Stimulated activated CD8-positive, alpha-beta memory T cell treated with anti-CD3 and anti-CD28 coated beads, Interleukin-12 subunit alpha, Interleukin-12 subunit beta, amount 100 ng/mL, for 4 hours (primary cell): Measurements from ENCODE around the gene COL5A1.

Source experiments
- DNase-seq: peaks from one replicate; pipeline ENCODE4 v3.0.0-alpha.2; 2020; ENCODE audit warnings: low read depth

COL5A1 gene

DNA sequence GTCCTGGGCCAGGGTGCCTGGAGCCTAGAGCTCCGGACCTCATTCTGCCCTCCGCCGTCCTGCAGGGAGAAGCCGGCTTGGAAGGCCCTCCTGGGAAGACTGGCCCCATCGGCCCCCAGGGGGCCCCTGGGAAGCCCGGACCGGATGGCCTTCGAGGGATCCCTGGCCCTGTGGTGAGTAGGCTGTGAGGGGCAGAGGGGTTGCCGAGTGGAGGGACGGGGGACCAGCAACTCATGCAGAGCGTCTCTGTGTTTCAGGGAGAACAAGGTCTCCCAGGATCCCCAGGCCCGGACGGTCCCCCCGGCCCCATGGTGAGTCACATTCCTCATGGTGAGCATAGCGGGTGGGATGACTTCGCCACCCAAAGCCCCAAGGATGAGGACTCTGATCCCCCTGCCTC, 177.0 kb downstream of the COL5A1 start:
- DNase-seq, result no peak

DNA sequence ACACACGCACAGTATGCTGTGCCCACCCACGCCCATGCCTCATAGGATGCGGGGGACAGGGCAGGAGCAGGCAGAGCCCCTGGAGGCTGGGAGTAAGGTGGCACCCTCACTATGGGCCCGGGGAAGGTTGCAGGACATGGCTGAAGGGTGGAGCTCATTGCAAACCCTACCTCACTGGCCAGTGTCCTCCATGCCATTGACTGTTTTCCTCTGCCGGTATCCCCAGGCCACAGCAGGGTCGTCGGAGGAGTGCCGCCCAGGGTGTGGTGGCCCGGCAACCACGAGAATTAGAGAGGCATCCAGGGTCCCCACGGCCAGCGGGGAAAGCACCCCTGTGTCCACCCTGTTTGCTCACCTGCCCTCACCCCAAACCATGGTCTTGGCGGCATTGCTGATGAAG, 179.3 kb downstream of the COL5A1 start:
- no peak for DNase-seq

DNA sequence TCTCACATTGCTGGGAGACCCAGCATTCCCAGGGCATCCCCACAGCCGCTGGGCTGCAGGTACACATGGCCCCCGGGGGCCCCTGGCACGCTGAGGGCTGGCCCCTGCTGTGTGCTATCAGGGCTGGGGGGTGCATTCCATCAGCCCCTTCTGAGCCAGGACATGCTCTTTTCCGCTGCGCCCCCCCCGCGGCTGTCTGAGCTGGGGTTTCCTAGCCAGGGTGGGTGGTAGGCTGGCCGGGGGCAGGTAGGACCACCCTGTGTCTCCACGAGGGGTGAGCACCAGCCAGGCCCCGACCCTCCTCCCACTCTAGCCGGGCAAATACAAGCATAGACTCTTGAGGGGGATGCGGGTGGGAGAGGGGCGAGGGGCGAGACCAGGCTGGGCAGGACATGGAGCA, 180.9 kb downstream of the COL5A1 start:
- no peak for DNase-seq

DNA sequence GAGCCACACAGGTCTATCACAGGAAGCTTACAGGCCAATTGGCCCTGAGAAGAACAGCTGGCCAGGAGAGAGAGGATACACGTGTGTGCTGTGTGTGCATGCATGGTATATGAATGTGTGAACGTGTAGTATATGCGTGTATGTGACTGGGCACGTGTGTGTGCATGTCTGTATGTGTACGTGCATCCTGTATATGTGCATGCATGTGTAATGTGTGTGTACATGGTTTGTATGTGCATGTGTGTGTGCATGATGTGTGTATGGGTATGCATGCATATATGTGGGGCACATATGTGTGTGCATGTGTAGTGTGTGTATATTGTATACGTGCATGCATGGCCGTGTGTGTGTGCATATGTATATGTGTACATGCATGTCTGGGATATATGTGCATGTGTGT, 182.0 kb downstream of the COL5A1 start:
- DNase-seq, result no peak

DNA sequence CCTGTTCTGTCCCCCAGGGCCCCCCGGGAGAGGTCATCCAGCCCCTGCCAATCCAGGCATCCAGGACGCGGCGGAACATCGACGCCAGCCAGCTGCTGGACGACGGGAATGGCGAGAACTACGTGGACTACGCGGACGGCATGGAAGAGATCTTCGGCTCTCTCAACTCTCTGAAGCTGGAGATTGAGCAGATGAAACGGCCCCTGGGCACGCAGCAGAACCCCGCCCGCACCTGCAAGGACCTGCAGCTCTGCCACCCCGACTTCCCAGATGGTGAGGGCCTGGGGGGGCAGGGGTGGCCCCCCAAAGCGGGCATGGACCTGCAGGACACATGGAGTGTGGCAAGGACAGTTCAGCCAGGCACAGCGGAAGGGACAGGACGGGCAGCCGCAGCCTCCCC, 183.0 kb downstream of the COL5A1 start:
- DNase-seq, result no peak

DNA sequence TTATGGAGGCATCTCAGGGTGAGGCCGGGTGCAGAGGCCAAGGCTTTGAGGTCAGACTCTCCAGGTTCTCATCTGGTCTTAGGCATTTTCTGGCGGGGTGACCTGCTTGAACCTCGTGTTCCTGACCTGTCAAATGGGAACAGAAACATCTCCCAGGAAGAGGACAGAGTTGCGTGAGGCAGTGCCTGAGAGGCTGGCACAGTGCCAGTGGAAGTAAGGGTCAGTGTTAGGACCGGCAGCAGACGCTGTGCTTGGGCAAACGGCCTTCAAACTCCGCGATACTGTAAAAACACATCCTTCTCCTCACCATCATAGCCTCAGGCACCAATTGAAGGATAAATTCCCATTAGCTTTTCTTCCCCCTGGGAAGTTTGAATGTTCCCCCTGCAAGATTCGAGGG, 183.4 kb downstream of the COL5A1 start:
- DNase-seq, result no peak

DNA sequence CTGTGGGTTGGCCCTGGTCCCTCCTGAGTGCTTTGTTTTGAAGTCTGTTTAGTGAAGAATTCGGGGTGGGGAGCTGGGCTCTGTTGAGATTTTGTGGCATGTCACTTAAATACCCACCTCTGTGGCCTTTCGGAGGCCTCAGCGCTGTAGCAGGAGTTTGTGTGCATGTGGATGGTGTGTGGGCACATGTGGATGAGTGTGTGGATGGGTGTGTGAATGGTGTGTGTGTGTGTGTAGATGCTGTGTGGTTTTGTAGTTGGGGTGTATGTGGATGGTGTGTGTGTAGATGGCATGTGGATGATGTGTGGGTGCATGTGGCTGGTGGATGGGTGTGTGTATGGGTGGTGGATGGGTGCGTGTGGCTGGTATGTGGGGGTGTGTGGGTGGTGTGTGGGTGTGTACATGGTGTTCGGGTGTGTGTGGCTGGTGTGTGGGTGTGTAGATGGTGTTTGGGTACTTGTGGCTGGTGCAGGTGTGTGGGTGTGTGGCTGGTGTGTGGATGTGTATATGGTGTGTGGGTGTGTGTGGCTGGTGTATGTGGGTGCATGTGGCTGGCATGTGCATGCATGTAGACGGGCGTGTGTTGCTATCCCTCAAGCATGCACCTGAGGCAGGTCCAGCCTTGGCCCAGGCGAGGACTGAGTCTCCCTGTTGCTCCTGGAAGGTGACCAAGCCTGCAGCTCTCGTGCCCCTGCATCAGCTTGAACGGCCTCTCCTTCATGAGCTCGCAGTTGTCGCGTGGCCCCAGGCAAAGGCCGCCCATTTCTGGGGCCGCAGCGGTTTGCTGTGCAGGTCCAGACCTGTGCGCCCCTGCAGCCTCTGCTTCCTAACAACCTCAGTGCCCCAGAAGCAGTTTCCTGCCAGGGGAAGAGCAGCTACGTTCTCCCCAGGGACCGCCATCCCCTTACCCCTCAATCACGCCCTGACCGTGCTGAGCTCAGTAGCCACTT, 185.0 kb downstream of the COL5A1 start:
- DNase-seq, result no peak

DNA sequence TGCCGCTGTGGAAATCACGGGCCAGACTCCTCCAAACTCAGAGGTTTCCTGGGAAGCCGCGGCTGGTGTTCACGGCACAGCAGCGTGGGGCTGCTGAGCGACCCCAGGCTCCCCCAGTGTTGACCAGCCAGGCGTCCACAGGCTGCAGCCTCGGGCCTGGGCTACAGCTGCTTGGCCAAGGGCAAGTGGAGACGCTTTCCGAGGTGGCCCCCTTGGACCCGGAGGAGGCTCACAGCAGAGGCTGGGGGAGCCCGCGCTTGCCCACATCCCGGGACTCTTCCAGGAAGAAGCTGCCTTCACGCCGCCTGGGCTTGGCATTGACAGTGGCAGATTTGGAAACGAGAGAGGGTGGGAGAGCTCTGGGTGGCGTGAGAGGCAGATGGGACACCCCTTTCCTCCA, 186.0 kb downstream of the COL5A1 start:
- DNase-seq, result no peak

DNA sequence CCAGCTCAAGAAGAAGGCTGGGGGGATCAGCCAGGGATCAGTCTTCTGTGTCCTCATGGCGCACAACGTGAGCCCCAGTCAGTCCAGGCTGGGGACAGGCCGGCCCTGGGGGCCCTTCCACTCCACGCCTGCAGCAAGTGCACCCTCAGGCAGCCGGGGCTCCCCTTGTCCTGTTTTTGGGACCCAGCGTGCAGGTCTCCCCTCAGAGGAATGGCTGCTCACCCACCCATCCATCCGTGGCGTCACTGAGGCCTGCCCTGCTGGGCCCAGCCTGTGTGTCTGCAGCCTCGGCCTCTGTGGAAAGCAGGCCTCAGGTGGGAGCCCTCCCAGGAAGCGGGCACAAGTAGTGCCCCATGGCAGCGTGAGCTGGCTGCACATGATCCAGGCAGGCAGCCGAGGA, 186.4 kb downstream of the COL5A1 start:
- DNase-seq, result no peak

DNA sequence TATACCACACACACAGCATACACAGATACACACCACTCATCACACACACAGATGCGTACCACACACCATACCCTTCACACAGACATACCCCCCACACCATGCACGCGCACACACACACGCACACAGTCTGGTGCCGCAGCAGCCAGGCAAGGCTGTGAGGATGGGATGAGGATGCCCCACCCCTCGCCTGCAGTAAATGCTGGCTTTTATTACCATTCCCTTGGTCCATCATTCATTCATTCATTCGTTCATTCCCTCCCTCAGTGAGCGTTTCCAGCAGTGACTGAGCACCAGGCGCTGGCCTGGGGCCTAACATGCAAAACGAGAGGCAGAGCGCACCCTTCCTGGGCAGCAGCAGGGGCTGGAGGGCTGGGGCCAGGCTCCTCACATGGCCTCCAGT, 187.3 kb downstream of the COL5A1 start:
- no peak for DNase-seq

DNA sequence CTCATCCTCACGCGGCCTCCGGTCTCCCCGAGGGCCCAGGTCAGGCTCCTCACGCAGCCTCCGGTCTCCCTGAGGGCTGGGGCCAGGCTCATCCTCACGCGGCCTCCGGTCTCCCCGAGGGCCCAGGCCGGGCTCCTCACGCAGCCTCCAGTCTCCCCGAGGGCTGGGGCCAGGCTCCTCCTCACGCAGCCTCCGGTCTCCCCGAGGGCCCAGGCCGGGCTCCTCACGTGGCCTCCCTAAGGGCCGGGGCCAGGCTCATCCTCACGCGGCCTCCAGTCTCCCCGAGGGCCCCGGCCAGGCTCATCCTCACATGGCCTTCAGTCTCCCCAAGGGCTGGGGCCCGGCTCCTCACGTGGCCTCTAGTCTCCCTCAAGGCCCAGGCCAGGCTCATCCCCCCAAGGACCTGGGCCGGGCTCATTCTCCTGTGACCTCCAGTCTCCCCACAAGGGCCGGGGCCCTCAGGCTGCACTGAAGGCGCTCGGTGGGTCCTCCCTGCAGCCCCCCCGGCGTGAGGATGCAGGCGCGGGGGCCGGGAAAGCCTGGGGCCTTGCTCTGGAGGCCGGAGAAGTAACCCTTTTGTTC, 187.8 kb downstream of the COL5A1 start:
- no peak for DNase-seq

DNA sequence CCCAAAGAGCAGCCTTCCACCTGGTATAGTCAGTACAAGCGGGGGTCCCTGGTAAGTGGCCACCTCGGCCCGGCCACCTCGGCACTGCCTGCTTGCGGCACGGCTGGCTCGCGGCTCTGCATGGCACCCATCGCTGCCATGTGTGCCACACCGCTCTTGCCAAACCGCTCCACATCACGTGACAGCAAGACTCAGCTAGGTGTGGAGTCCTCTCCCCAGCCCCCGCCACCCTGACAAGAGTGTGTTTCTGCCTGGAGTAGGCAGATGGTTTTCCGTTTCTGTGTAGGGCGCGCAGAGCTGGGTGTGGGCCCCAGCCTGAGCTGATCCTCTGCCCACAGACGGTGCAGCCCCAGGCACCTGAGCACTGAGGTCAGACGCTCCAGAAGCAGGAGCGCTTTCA, 188.5 kb downstream of the COL5A1 start:
- DNase-seq, result no peak

DNA sequence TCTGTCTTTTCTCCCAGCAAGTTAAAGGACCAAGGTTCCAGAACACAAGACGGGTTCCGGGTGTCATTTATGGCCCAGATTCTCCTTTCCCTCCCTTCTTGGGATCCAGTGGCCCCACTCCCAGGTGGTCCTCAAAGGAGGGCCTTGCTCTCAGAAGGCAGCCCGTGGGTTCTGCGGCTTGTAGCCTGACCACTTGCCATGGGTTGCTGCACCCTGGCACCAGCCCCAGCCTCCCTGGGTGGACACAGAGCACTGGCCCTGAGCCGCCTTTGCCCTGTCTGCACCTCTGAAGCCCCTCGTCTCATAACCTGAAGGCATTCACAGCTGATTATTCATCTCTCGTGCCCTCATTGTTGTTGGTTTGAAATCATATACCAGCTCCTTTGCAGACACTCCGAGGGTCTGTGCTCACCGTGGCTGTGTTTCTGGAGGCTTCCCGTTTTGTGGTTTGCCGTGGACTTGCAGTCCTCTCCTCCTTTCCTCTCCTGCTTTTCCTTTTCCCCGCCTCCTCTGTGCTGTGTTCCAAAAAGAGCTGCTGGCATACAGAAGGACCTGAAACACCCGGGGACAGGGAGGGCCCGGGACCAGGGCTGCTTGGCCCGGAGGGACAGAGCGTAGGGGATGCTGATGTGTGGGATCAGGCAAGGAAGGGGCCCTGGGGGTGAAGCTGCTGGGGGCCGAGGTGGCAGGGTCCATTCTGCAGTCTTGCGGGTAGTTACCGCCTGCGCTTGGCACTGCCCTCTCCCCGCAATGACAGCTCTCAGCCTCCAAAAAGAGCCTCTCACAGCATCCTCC, 189.5 kb downstream of the COL5A1 start:
- DNase-seq, result no peak

DNA sequence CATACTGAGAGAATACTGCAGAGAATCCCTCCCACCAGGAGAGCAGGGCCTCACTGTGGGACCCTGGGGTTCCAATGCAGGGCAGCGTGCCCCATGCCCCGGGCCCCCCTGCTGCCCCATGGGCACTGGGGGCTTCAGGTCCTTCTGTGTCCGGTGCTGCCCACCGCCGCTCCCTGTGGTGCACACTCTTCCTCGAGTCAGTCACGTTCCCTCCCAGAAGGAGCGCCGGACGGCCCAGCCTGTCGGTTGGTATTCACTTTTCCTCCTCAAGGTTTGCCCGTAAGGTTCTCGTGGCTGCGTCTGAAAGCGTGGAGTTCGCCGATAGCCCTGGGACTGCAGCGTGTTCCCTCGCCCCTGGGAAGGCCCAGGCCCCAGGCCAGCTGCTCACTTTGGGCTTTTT, 190.9 kb downstream of the COL5A1 start:
- no peak for DNase-seq

DNA sequence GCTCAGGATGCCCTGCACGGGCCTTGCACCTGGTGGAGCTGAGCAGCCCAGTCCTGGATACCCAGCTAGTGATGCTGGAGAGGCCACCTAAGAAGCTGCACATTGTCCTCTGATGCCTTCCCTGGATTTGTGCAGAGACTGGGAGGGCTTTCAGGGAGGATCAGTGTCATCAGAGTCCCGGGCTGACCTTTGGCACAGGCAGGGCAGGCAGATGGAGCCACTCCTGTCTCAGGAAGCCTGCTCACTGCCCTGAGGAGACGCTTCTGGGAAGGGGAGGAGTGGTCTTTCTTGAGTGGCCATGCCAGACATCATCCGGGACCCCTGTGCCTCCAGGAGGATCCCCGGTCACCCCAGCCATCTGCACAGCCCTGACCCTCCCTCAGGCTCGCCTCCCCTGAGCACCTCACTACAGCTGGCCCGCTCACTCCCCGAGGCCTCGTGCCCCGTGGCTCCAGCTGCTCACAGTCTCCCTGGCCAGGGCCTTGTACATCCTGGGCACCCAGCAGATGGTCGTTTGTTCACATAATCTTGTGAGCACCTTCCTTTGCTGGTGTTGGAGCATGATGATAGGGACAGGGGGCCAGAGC, 191.8 kb downstream of the COL5A1 start:
- DNase-seq, result no peak

DNA sequence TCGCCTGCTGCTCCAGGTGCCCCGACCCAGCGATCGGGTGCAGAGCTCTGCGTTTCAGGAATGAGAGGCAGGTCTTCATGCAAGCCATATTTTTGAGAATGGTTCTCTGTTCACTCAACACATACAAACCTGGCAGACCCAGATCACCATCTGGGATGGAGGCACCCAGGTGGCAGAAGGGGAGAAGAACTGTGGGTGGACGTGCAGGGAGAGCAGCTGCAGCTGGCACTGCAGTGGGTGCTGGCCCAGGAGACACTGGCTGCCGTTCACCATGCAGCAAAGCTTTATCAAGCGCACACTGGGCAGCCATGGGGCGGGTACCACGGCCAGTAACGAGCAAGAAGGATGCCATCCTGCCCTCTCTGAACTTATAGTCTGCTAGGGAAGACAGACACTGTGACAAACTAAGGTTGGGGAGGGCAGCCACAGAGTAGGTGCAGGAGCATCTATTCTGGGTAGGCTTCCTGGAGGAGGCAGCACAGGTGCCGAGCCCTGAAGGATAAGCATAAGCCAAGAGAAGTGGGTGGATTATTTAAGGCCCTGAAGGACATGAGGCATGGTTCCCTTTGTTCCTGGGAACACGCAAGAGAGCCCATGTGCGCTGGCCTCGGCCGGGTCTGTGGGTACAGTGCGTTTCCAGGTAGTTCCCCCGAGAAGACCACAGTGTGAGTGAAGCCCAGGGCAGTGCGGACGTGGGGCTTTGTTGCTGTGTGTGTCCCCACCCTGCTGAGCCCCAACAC, 192.8 kb downstream of the COL5A1 start:
- no peak for DNase-seq

DNA sequence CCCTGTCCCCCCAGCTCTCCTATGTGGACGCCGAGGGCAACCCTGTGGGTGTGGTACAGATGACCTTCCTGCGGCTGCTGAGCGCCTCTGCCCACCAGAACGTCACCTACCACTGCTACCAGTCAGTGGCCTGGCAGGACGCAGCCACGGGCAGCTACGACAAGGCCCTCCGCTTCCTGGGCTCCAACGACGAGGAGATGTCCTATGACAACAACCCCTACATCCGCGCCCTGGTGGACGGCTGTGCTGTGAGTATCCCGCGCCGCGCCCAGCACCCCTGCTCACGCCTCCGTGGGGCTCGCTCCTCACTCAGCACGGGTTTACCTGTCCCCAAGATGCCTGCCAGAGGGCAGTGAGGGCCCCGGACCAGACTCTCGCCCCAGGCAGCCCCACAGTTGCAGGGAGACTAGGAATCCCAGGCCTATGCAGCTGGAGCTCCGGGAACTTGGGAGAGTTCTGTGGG, 193.4 kb downstream of the COL5A1 start:
- DNase-seq, result no peak

DNA sequence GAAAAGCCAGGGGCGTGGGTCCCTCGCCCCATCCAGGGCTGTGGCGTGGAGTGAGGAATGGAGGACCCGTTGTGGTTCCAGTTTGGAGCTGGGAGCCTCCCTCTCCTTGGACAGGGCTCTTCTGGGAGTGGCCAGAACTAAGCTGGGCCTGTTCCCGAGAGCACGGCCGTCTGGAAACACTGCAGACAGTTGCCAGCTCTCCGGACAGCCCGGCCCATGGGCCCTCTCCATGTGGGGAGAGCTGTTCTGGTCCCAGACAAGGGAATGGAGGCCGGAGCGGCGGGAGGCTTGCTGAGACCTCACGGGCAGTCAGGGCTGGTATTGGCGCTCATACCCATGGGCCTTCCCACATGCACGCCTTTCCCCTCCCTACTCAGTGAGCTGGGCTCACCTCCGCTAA, 193.8 kb downstream of the COL5A1 start:
- DNase-seq, result no peak

DNA sequence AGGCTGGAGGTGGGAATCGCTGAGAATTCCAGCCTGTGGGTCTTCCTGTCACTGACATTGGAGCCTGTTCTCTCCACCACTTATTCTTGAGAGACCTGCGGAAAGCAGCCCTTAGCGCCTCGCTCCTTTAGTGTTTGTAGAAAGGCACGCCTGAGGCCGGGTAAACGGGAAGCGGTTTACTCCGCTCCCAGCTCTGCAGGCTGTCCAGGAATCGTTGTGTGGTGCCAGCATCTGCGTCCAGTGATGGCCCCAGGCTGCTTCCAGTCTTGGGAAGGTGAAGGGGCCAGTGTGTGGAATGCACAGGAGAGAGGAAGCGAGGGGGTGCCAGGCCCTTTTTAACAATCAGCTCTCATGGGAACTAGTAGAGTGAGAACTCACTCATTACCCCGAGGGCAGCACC, 194.4 kb downstream of the COL5A1 start:
- no peak for DNase-seq

DNA sequence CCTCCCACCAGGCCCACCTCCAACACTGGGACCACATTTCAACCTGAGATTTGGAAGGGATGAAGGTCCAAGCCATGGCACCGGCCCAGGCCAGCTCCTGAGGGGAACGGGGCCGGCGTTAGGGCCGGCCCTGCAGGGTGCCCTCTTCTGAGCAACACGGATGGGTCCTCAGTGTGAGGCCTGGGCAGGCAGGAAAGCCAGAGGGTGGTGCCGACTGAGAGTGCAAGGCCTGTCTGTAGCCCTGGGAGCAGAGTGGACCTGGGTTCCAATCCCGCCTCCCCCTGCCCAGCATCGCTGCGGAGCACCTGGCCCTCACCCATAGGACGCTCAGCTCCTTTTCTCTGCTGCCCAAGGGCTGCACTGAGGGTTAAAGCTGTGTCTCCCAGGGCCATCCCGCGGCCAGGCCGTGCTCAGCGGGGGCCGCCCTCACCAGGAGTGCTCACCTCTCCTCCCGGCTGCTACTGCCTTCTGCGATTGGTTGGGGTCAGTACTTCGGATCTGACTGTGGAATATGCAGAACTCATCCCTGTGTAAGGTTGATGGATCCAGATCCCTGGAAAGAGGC, 194.9 kb downstream of the COL5A1 start:
- DNase-seq, result no peak

DNA sequence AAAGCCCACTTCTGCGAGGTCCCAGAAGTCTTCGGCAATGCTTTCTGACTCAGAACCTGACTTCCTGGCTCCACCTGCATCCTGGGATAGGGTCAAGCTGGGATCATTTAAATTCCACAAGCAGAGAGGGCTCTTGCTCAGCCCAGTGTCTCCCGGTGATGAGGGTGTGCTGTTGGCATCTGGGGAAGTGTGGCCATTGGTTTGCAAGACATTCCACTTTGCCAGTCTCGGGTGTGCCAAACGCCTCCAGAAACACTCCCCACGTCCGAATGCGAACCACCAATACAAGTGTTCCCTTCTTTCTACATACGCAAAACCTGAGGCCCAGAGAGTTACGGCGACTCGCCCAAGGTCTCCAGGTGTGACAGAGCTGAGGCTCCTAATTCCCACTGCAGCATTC, 195.9 kb downstream of the COL5A1 start:
- DNase-seq, result no peak
